ENCODE measurements around the gene HOOK2. TPM values are rescaled to one million over a fixed set of nuclear protein-coding genes. Genes with fewer than 3 reads are reported as not detected.
"Not testable (repeated sequence)": the region's sequence is repeated elsewhere in the genome, so short reads cannot be mapped to it uniquely, and the experiment has no call there.

HOOK2 gene
- total and polyA plus RNA-seq, 5 donors from 2014 or later, result 0.24 to 16.9 (median 1.9) TPM

DNA sequence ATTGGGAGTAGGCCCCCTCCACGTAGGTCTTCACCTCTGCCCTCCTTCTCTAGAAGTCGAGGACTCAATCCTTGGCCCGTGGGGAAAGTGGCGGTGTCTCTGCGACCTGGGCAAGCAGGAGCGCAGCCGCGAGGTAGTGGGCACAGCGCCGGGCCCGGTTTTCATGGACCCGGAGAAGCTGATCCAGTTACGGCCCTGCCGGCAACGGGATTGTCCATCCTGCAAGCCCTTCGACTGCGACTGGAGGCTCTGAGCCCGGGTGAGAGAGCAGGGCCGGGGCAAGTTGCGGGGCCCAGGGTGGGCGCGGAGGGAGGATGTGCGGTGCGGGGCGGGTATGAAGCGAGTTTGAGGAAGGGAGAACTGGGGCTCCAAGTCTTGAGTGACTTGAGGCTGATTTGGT, 28.7 kb upstream of the HOOK2 start:
- H3K9me3 Mint-ChIP-seq, result no peaks in the 10 kb centered on the region

DNA sequence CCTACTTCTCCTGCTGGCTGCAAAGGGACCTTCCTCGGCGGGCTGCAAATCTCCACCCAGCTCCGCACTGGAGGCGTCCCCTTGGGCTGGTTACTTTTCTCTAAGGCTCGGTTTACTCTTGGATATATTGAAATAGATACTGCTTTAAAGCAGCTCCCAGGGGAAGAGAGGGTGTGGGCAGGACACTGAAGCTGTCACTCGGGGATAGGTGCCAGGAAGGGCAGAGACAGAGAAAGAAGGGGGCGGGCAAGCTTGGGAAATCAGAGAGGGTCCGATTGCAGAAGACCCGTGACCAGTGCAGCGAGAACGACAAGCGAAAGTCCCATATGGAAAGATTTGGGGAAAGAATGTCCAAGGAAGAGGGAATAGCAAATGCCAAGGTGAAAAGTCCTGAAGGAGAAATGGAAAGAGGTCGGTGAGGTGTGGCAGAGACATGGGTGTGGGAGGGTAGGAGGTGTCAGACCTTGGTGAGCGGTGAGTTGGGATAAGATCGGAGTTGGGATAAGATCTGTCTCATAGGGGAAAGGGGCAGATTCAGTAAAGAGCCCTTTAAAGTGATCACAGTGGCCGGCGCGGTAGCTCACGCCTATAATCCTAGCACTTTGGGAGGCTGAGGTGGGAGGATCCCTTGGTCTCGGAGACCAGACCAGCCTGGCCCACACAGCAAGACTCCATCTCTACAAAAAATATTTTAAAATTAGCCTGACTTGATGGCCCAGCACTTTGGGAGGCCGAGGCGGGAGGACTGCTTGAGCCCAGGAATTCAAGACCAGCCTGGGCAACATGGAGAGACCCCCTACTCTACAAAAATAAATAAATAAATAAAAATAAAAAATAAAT, 27.1 kb upstream of the HOOK2 start:
- no peak for ATAC-seq (ENCODE audit: low read depth in 2 of 2)
- Mint-ChIP-seq H3K27ac (peak overlapping the region in 2 of 3 donors; percentile 41 to 81), H3K36me3 (peaks cover 3% of the 10 kb centered on the region), H3K4me1 (peaks cover 10 to 39% (median 17%) of the 10 kb centered on the region in 4 donors), H3K4me3 (peak overlapping the region; percentile 88 to 94 (median 92)), H3K27me3 (peaks cover 4% of the 10 kb centered on the region), H3K9me3 (no peaks in the 10 kb centered on the region)
- H3K4me1 ChIP-seq (ENCODE audit: control insufficient read depth, insufficient read depth, low read length, poor library complexity, severe bottlenecking), result peaks cover 38% of the 10 kb centered on the region
- peak overlapping the region; percentile 37 for H3K4me3 ChIP-seq (ENCODE audit: low read depth, low read length)
- no peak overlapping the region for H3K27ac ChIP-seq (ENCODE audit: insufficient read depth, low read length, poor library complexity, severe bottlenecking)
- DNase-seq, result no peak
- no peaks in the 10 kb centered on the region for H3K9me3 ChIP-seq (ENCODE audit: control insufficient read depth in 2 of 2, low read length in 2 of 2)
- no peaks in the 10 kb centered on the region for H3K27me3 ChIP-seq (ENCODE audit: control insufficient read depth, insufficient read depth, low read length)
- no peaks in the 10 kb centered on the region for H3K36me3 ChIP-seq (ENCODE audit: control insufficient read depth, insufficient read depth, low read length)

More for the DNA sequence above, 28.7 kb upstream of the HOOK2 start:
- no peak for DNase-seq
- no peaks in the 10 kb centered on the region for H3K27me3 ChIP-seq (ENCODE audit: control insufficient read depth, insufficient read depth, low read length)
- peaks cover 10 to 45% (median 17%) of the 10 kb centered on the region in 4 donors for H3K4me1 Mint-ChIP-seq
- H3K27ac Mint-ChIP-seq, result peak overlapping the region in 1 of 3 donors; percentile 7
- H3K36me3 Mint-ChIP-seq, result peaks cover 8% of the 10 kb centered on the region
- no peak overlapping the region for H3K4me3 ChIP-seq (ENCODE audit: low read depth, low read length)
- H3K27me3 Mint-ChIP-seq, result peaks cover 4% of the 10 kb centered on the region
- peaks cover 38% of the 10 kb centered on the region for H3K4me1 ChIP-seq (ENCODE audit: control insufficient read depth, insufficient read depth, low read length, poor library complexity, severe bottlenecking)
- peak overlapping the region in 3 of 4 donors; percentile 15 to 65 (median 41) for H3K4me3 Mint-ChIP-seq
- no peak for ATAC-seq (ENCODE audit: low read depth in 2 of 2)
- no peaks in the 10 kb centered on the region for H3K36me3 ChIP-seq (ENCODE audit: control insufficient read depth, insufficient read depth, low read length)
- no peaks in the 10 kb centered on the region for H3K9me3 ChIP-seq (ENCODE audit: control insufficient read depth in 2 of 2, low read length in 2 of 2)
- H3K27ac ChIP-seq (ENCODE audit: insufficient read depth, low read length, poor library complexity, severe bottlenecking), result no peak overlapping the region

DNA sequence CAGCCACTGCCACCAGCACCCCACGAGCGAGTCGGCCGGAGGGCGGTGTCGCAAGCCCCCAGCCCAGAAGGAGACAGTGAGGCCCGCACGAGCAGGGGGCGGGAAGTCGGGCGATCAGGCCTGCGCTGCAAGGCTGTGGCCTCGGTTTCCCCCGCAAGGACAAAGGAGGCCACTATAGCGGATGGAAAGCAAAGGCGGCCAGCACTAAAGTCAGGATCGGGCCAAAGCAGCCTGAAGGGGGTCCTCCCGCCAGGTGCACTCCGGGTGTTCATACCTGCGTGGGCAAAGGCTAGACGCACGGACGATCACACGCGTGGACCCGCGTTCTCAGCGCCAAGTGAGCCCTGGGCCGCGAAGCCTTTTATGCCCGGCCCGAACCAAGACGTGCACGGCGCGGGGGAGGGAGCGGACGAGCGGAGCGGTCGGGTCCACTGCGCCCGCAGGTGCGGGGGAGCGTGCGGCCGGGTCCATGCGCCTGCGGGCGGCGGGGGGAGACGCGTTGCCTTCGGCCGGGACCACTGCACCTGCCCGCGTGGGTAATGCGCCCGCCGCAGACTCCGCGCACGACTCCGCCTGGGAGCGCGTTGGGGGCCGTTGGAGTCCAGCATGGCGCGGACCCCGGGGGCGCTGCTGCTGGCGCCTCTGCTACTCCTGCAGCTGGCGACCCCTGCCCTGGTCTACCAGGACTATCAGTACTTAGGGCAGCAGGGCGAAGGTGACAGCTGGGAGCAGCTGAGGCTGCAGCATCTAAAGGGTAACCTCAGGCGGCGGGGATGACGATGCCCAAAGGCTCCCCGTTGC, 26.3 kb upstream of the HOOK2 start, which contains the start of the genes PRDX2 and THSD8:
TSS of gene PRDX2 (minus strand) at position 335 of the 801 bp plus-strand sequence. CDS start 539 bp downstream, outside the sequence.
TSS of gene THSD8 (plus strand) at position 604 of the 801 bp plus-strand sequence. CDS start at position 607, 3 bp downstream.
- no peaks in the 10 kb centered on the region for H3K27me3 ChIP-seq (ENCODE audit: control insufficient read depth, insufficient read depth, low read length)
- Mint-ChIP-seq H3K4me1 (peaks cover 10 to 37% (median 17%) of the 10 kb centered on the region in 4 donors), H3K9me3 (no peaks in the 10 kb centered on the region), H3K27ac (peak within 1 kb of the TSS; percentile 48 to 81 (median 78)), H3K36me3 (peaks cover 3% of the 10 kb centered on the region), H3K4me3 (peak within 1 kb of the TSS; percentile 88 to 94 (median 92)), H3K27me3 (peaks cover 4% of the 10 kb centered on the region)
- H3K4me3 ChIP-seq (ENCODE audit: low read depth, low read length), result peak within 1 kb of the TSS; percentile 73
- peak within 1 kb of the TSS; percentile 49 for H3K27ac ChIP-seq (ENCODE audit: insufficient read depth, low read length, poor library complexity, severe bottlenecking)
- ATAC-seq (ENCODE audit: low read depth in 2 of 2), result peak; percentile 76
- no peaks in the 10 kb centered on the region for H3K36me3 ChIP-seq (ENCODE audit: control insufficient read depth, insufficient read depth, low read length)
- no peaks in the 10 kb centered on the region for H3K9me3 ChIP-seq (ENCODE audit: control insufficient read depth in 2 of 2, low read length in 2 of 2)
- H3K4me1 ChIP-seq (ENCODE audit: control insufficient read depth, insufficient read depth, low read length, poor library complexity, severe bottlenecking), result peaks cover 31% of the 10 kb centered on the region
- DNase-seq, result peak; percentile 61 to 92 (median 78)

DNA sequence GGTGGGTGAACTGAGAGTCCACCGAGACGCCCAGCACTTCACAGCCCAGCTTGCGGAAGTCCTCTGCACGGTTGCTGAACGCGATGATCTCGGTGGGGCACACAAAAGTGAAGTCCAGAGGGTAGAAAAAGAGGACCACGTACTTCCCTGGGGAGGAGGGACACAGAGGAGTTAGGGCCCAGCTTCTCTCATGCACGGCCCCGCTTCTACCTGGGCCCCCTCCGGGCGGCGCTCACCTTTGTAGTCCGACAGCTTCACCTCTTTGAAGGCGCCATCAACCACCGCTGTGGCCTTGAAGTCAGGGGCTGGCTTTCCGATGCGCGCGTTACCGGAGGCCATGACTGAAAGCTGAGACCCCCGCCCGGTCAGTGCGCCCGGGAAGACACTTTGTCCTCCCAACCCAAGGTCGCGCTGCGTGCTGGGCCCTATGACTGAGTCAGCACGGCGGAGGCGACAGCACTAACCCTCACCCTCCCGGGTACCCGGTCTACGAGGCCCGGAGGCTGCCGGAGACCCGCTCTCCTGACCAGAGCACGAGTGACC, 25.6 kb upstream of the HOOK2 start:
- Histone ChIP-seq H3K36me3 (ENCODE audit: control insufficient read depth, insufficient read depth, low read length) (no peaks in the 10 kb centered on the region), H3K27ac (ENCODE audit: insufficient read depth, low read length, poor library complexity, severe bottlenecking) (peak overlapping the region; percentile 49), H3K9me3 (ENCODE audit: control insufficient read depth in 2 of 2, low read length in 2 of 2) (no peaks in the 10 kb centered on the region), H3K27me3 (ENCODE audit: control insufficient read depth, insufficient read depth, low read length) (no peaks in the 10 kb centered on the region), H3K4me1 (ENCODE audit: control insufficient read depth, insufficient read depth, low read length, poor library complexity, severe bottlenecking) (peaks cover 29% of the 10 kb centered on the region), H3K4me3 (ENCODE audit: low read depth, low read length) (peak overlapping the region; percentile 73)
- H3K4me3 Mint-ChIP-seq, result peak overlapping the region; percentile 88 to 94 (median 92)
- ATAC-seq (ENCODE audit: low read depth in 2 of 2), result peak in 1 of 2 donors; percentile 2
- peak in 1 of 3 donors; percentile 26 for DNase-seq
- no peaks in the 10 kb centered on the region for H3K9me3 Mint-ChIP-seq
- H3K36me3 Mint-ChIP-seq, result peaks cover 3% of the 10 kb centered on the region
- peaks cover 5 to 37% (median 20%) of the 10 kb centered on the region in 4 donors for H3K4me1 Mint-ChIP-seq
- H3K27ac Mint-ChIP-seq, result peak overlapping the region; percentile 48 to 78 (median 76)
- peaks cover 4% of the 10 kb centered on the region for H3K27me3 Mint-ChIP-seq

DNA sequence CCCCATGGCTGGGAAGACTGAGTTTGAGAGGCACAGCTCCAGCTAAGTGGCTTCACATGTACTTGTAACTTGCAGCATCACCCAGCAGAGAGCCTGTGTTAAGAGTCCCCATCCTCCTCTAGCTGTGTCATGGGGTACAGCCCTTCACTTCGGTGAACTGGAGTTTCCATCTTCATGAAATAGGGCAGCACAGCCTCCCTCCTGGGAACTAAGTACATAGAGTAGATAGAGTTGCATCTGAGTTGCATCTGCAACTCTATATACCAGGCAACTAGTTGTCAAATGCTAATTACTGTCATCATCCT, 25.1 kb upstream of the HOOK2 start:
- Mint-ChIP-seq H3K36me3 (peaks cover 3% of the 10 kb centered on the region), H3K4me1 (peaks cover 4 to 40% (median 24%) of the 10 kb centered on the region in 4 donors), H3K9me3 (no peaks in the 10 kb centered on the region), H3K27ac (peak overlapping the region; percentile 60 to 78 (median 73)), H3K4me3 (peak overlapping the region; percentile 88 to 94 (median 92)), H3K27me3 (peaks cover 4% of the 10 kb centered on the region)
- Histone ChIP-seq H3K4me3 (ENCODE audit: low read depth, low read length) (peak overlapping the region; percentile 73), H3K27ac (ENCODE audit: insufficient read depth, low read length, poor library complexity, severe bottlenecking) (no peak overlapping the region), H3K36me3 (ENCODE audit: control insufficient read depth, insufficient read depth, low read length) (no peaks in the 10 kb centered on the region), H3K4me1 (ENCODE audit: control insufficient read depth, insufficient read depth, low read length, poor library complexity, severe bottlenecking) (peaks cover 33% of the 10 kb centered on the region), H3K27me3 (ENCODE audit: control insufficient read depth, insufficient read depth, low read length) (no peaks in the 10 kb centered on the region), H3K9me3 (ENCODE audit: control insufficient read depth in 2 of 2, low read length in 2 of 2) (no peaks in the 10 kb centered on the region)
- no peak for DNase-seq
- no peak for ATAC-seq (ENCODE audit: low read depth in 2 of 2)

DNA sequence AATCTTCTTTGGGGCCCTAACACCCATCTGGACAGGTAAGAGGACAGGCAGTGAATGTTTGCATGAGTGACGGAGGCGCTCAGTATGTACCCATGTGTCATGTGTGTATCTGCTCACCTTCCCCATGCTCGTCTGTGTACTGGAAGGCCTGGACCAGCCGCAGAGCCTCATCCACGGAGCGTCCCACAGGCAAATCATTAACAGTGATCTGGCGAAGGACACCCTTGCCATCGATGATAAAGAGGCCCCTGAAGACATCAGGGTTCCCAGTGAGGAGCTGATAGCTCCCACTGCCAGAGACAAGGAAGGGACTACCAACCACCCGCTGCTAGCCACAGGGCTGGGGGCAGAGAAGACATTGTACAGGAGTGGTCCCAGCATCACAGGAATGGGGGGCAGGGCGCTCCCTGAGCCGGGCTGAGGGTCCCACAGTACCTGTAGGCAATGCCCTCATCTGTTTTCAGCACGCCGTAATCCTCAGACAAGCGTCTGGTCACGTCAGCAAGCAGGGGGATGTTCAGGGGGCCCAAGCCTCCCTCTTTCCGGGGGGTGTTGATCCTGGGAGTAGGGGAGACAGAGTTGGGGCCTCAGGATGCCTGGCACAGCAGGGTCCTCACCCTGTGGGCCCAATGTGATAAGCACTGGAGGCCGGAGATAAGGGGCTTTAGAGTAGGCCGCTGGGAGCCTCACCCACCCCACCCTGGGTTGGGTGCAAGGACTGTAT, 24.6 kb upstream of the HOOK2 start:
- no peak overlapping the region for H3K27ac ChIP-seq (ENCODE audit: insufficient read depth, low read length, poor library complexity, severe bottlenecking)

DNA sequence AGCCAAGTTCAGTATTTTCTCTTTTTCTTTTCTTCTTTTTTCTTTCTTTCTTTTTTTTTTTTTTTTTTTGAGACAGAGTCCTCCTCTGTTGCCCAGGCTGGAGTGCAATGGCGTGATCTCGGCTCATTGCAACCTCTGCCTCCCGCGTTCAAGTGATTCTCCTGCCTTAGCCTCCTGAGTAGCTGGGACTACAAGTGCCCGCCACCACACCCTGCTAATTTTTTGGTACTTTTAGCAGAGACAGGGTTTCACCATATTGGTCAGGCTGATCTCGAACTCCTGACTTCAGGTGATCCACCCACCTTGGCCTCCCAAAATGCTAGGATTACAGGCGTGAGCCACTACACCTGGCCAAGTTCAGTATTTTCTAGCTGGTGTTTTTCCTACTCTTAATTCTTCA, 22.3 kb upstream of the HOOK2 start:
- not testable (repeated sequence) for H3K27ac ChIP-seq (ENCODE audit: insufficient read depth, low read length, poor library complexity, severe bottlenecking); DNase-seq; H3K4me3 ChIP-seq (ENCODE audit: low read depth, low read length); ATAC-seq (ENCODE audit: low read depth in 2 of 2); H3K36me3 Mint-ChIP-seq; H3K36me3 ChIP-seq (ENCODE audit: control insufficient read depth, insufficient read depth, low read length); H3K9me3 Mint-ChIP-seq; H3K27ac Mint-ChIP-seq; H3K27me3 ChIP-seq (ENCODE audit: control insufficient read depth, insufficient read depth, low read length); H3K9me3 ChIP-seq (ENCODE audit: control insufficient read depth in 2 of 2, low read length in 2 of 2)
- H3K4me3 Mint-ChIP-seq, result peak overlapping the region in 2 of 4 donors; percentile 25 to 82
- peaks cover 51% of the 10 kb centered on the region for H3K4me1 ChIP-seq (ENCODE audit: control insufficient read depth, insufficient read depth, low read length, poor library complexity, severe bottlenecking)
- peaks cover 13 to 52% (median 36%) of the 10 kb centered on the region in 4 donors for H3K4me1 Mint-ChIP-seq
- peaks cover 16% of the 10 kb centered on the region for H3K27me3 Mint-ChIP-seq

More for the DNA sequence above, 24.6 kb upstream of the HOOK2 start:
- peaks cover 37% of the 10 kb centered on the region for H3K4me1 ChIP-seq (ENCODE audit: control insufficient read depth, insufficient read depth, low read length, poor library complexity, severe bottlenecking)
- DNase-seq (no peak), ATAC-seq (ENCODE audit: low read depth in 2 of 2) (no peak)
- H3K4me1 Mint-ChIP-seq, result peaks cover 4 to 42% (median 26%) of the 10 kb centered on the region in 4 donors
- no peaks in the 10 kb centered on the region for H3K27me3 ChIP-seq (ENCODE audit: control insufficient read depth, insufficient read depth, low read length)
- H3K36me3 Mint-ChIP-seq, result peaks cover 3% of the 10 kb centered on the region
- peaks cover 4% of the 10 kb centered on the region for H3K27me3 Mint-ChIP-seq
- no peaks in the 10 kb centered on the region for H3K9me3 ChIP-seq (ENCODE audit: control insufficient read depth in 2 of 2, low read length in 2 of 2)
- no peaks in the 10 kb centered on the region for H3K9me3 Mint-ChIP-seq
- peak overlapping the region; percentile 44 to 93 (median 90) for H3K4me3 Mint-ChIP-seq
- peak overlapping the region in 2 of 3 donors; percentile 20 to 63 for H3K27ac Mint-ChIP-seq
- H3K36me3 ChIP-seq (ENCODE audit: control insufficient read depth, insufficient read depth, low read length), result no peaks in the 10 kb centered on the region
- H3K4me3 ChIP-seq (ENCODE audit: low read depth, low read length), result peak overlapping the region; percentile 73

All from CD4-positive, CD25-positive, alpha-beta regulatory T cell (primary cell).